ENCODE data around the gene TENM4.
A peak's percentile ranks its signal among the peaks of the same experiment; 100 is the strongest.

The TENM4 gene

DNA sequence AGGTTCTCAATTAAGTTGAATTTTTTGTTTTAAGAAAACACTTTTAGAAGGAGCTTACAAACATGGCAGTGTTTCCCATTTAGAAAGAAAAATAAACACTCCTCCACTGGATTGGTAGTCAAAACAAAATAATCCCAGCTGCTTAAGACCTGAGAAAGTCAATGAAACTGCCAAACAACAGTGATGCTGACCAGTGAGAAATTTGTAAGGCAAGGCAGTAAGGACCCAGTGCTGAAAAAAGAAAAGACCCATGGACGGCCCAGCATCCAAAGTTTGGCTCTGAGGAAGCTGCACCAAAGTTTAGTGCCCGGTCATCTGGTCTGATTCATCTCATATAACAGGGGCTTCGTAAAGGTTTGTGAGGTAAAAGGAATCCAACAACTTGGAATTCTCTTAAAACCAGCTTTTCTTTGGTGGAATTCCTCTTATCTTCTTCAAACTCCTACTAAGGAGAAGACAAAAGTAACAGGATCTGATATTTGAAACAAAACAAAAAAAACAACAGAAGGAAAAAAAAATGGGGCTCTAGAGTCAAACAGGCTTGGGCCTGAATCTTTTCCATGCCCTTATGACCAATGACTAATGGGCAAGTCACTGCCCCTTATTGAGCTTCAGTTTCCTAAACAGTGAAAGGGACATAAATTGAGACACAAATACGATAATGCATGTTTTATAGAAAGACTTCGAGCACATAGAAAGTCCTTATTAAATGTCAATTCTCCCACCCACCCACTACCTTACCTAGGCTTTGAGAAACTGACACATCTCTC, 483.2 kb downstream of the TENM4 start:
- no peak for DNase-seq

DNA sequence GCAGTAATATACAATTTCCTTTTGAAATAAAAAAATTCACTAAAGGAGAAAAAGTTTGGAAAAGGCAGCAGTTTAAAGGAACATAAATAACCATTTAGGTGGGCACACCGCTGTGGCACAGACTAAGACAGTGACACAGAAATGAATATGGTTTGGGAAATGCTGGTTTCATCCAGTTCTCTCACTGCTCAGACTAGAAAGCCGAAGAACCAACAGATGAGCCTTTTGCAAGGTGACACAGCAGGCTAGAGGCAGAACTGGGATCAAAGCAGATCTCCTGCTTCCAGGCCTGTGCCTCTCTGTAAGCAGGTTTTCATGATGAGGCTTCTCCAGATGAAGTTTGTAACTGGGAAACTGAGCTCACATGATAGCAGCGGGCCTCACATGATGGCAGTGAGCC, 486.1 kb downstream of the TENM4 start:
- no peak for DNase-seq

DNA sequence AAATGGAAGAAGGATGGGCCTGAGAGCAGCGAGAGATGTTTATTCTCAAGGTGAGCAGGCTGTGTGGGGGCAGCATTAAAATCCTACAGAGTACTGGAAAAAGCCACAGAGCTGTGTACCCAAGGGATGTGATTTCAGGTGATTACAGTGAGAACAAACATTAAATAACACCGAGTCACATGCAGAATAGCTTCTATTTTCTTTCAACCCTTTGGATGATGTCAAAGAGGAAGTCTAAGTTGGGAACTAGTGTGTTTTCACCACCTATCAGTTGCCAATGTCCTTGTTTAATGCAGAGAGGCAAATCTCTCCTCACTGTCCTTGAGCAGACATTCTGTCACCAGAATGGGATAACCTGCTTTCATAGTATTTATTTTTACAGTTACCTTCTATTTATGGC, 486.6 kb downstream of the TENM4 start:
- no peak for DNase-seq

DNA sequence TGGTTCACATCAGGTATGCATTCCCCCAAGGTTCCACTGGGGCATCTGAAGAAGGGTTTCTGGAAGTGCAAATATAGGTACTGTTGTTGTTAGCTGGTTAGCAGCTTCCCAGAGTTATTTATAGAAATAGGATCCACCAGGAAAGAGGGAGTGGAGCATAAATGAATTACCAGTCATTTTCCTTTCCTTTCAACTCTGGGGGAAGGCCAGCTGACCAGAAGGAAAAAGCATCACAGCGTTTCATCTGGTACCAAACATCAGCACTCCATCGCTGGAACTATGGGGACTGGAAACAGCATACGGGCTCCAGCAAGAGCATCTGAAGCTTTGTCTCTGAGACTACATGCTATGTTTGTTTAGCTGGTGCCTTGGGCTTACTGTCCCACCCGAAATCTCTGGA, 487.9 kb downstream of the TENM4 start:
- DNase-seq, result peak; percentile 37

DNA sequence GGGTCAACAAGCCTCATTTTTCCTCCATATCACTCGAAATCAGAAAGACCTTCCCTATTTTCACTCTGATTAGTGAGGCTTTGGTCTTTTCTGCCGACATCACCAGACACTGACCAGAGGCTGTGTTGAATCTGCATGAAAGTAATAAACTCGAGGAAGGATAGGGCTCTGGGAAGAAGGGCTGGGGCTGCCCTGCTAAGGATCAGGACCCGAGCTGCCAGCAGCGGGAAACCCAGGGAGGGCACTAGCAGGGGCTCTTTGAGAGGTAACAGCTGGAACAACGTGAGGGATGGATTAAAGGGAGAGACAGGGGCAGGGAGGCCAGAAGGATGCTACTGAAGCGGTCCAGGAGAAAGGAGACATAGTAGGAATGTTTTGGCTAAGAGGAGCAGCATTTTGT, 488.7 kb downstream of the TENM4 start:
- no peak for DNase-seq

DNA sequence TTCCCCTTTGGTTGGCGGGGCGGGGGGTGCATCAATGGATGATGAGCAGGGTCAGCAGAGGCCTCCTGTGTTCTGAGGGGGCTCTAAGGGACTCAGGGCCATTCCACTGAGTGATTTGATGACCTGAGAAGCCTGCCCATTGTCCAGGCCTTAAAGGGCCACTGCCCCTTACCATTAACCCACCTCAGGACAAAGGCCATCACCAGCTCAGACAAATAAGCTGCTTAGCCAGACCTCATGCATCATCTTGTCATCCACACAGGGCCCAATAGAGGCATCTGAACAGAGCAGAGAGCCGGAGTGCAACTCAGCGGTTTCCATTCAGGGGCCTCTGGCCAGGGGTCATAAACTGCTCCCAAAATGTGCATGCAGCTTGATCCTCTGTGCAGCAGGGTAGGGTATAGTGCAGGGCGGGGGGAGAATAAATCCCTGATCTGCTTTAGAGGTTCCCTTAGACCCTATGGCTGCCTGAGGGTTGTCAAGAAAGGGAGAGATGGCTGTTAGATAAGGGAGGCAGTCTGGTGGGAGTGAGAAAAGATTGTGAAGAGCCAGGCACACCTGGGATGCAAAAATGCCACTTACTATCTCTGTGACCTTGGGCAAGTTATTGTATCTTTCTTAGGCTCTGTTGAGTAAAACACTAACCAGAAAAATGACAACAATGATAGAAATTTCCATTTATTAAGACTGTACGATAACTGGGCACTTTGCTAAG, 490.7 kb downstream of the TENM4 start:
- DNase-seq, result no peak

DNA sequence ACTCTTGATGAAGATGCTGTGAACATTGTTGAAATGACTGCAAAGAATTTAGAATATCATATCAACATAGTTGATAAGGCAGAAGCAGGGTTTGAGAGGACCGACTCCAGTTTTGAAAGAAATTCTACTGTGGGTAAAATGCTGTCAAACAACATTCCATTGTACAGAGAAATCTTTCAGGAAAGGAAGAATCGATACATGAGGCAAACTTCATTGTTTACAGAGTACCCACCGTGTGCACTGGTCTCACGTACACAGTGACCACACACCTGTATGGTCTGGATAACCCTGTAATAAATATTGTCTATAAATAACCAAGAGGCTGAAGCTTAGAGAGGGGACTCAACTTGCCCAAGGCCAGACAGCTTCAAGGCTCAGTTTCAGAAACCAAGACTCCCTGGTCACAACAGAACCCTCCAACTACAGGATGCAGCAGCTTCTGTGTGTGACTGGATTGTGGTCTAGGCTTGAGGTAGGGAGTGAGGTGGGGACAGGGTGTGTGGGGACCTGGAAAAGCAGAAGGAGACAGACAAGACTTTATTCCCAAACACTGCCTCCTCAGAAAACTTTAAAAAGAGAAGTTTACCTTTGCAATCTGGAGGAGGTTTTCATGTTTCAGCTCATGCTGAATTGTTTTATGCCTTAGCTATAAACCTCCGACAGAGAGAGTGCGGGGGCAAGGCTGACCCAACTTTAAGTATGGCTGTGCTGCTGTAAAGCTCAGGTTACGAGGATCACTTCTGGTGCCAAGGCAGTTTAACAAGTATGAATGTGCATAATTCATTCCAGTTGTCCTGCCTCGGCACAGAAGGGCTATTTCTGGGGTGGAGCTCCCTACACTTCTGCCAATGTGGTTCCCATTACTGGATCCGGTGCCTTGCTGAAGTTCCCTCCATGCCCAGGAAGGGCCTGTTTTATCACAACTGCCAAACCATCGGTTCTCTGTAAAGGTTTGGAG, 493.6 kb downstream of the TENM4 start:
- peak; percentile 49 for DNase-seq

DNA sequence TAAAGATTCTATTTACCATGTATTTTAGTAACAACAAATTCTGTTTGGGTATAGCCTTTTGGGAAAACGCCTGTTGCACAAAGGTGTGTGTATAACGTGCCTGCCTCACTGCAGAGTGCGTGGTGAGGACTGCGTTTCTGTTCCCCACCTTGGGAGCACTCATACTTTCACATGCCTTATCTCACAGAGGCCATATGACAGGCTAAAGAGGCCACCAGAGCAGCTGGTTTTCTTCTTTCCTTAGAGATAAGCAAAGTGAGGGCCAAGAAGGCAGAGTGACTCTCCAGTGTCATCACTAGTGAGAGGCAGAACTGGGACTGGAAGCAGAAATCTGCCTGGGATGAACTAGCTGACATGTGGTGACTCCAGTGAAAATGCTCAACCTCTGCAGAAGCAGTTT, 497.0 kb downstream of the TENM4 start:
- DNase-seq, result no peak

DNA sequence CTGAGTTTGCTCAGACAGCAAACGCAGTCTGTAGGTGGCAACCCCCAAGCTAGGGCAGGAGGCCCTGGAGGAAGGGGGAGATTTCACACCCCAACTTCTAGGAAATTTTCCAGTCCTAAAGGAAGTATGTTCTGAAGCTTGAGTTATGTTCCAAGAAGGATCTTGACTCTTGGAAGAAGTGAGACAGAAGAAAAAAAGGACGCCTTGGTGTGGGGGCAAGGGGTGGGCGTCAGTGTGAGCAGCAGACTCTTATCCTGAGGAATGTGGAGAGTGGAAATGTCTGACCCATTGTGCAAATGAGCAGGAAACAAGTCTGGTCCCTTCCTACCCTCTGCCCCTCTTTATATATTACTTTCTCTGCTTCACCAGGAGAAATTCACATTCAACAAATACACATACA, 497.7 kb downstream of the TENM4 start:
- no peak for DNase-seq

DNA sequence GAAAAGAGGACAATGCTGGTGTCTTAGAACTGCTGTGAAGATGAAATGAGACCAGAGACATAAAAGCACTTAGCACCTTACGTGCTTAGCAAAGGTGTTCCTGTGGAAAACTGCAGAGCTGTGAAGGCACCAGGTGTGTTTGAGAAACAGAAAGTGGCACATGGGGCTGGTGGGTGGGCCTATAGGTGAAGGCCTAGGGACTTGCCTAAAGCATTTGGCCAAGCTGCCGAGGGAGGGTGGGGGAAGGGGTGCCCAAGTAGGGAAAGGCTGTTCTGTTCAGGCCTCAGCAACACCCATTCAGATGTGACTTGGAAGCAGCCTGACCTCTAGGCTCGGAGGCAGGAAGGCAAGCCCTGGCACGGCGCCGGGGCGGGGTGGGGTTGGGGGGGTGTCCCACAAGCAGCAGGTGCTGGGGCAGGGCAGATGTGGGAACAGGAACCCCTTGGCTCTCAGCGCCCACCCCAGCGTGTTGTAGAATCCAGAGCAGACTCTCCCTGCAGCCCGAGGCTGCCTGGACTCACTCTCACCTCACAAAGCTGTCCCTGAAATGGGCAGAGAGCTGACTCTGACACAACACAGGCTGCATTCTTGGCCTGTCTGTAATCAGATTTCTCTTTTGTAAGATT, 499.5 kb downstream of the TENM4 start:
- DNase-seq, result no peak

DNA sequence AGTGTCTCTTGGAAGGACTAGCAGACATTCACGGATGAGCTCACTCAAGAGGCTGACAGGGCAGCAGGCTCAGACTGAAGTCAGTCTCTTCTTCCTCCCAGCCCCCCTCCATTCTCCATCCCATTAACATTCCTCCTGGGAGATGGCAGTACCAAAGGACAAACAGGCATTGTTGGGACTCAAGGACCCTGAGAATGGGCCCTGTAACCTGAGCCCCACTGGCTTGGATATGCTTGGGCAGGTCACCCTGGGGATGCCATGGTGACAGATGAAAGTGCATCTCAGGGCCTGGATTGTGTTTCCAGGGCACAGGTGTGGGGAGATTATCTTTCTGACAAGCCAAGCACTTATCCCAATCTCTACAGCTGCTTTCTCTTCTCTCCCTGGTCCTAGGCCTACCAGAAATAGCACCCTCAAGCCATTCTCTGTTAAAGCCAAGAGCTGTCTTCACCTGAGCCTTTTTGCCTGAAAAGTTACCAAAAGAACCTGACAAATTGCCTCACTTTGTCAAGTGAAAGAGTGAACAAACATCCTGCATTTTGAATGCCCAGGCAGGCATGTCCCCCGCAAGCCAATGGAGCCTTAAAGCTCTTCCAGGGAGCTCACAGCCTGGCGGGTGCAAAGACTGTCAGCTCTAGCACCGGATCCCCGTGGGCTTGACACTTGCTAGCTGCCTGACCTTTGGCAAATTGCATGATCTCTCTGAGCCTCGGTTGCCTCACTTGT, 500.2 kb downstream of the TENM4 start:
- DNase-seq, result no peak

DNA sequence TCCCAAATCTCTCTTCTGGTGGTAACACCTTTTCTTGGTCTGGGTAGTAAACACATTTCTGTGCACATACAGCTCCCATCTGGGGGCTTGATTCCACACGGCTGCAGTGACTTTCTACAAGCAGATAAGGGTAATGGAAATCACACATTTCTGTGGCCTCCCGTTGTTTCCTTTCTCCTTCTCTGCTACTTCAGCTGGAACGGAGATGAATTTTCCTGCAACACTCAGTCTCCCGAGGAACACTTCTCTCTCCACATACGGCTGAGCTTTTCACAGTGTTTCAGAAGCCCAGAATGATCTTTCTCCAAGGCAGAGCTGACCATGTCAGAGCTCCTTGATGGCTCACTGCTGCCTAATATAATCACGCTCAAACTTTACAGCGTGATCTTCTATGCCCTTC, 501.9 kb downstream of the TENM4 start:
- no peak for DNase-seq

DNA sequence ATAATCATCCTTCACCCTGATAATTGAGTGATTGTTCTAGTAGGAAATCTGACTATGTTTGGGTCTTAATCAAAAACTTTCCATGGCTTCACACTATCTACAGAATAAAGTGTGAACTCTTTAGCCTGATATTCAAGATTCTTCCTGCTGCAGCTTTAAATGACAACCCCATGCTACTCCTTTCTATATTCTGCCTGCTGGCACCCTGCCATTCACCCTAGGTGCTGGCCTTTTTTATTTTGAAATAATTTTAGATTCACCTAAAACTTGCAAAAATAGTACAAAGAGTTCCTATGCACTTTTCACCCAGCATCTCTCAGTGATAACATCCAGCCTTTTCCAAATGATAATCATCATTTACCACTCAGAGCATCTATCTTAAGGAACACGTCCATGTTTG, 502.8 kb downstream of the TENM4 start:
- DNase-seq, result no peak

DNA sequence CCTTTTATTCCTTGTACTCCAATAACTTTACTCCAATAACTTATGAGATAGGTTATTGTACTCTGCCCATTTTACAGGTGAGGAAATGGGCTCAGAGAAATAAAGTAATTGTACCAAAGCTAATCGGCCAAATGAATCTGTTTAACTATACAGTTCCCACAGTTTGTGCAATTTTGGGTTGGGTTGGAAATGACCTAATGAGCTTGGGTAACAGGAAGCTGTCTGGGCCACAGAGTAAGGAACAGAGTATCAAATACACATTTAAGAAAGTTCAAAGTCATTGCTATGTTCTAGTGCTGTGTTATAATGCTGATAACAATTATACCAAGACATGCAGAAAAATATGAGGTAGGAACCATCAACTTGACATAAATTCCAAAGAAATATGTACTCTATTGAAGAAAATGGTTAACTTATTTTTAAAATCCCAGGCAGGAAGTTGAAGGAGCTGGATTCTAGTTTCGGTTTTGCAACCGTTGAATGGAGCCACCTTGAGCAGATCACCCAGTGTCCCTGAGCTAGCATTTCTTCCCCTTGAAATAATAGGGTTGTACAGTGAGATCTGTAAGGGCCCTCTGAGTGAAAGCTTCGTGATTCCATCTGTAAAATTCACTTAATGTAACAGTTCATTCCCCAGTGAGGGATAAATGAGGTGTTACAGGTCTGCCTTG, 505.3 kb downstream of the TENM4 start:
- no peak for DNase-seq

DNA sequence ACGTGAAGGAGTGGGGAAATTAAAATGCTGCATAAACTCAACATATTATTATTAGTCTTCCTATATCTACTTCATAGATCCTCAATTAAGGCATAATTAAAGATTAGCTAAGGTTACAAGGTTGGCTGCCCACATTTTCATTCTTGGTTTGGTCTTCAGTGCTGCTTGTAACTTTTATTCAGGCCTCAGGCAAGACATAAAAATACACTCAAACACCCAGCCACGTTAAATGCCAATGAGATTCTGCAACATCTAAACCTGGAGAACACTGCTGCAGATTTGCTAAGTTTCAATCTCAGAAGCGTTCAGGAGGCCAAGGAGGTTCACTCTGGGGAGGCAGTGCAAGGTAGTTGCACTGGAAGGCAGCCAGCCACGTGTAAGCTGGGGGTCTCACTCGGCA, 507.5 kb downstream of the TENM4 start:
- no peak for DNase-seq

DNA sequence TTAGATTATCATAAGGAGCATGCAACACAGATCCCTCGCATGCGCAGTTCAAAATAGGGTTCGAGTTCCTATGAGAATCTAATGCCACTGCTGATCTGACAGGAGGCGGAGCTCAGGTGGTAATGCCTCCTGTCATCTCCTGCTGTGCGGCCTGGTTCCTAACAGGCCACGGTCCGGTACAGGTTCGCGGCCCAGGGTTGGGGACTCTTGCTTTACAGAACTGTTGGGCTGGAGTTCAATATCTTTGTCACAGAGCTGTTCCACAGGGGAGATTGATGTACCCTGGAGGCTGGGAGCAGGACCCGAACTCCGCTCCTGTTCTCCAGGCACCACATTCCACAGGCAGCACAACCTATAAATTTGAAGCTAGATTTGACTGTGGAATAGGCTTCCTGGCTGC, 508.1 kb downstream of the TENM4 start:
- no peak for DNase-seq

DNA sequence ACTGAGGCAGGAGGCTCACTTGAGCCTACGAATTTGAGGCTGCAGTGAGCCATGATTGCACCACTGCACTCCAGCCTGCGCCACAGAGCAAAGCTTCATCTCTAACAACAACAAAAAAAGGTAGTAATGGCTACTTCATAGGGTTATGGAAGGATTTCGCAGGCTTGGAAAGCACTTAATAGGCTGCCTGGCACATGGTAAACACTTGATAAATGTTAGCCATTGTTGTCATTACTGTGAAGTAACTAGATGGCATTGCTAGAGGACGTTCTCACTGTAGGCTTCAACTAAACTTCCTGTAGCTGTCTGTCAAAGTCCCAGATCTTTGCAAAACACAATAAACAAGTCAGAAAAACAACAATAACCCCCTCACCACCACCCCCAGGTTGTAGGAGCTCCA, 508.9 kb downstream of the TENM4 start:
- no peak for DNase-seq

DNA sequence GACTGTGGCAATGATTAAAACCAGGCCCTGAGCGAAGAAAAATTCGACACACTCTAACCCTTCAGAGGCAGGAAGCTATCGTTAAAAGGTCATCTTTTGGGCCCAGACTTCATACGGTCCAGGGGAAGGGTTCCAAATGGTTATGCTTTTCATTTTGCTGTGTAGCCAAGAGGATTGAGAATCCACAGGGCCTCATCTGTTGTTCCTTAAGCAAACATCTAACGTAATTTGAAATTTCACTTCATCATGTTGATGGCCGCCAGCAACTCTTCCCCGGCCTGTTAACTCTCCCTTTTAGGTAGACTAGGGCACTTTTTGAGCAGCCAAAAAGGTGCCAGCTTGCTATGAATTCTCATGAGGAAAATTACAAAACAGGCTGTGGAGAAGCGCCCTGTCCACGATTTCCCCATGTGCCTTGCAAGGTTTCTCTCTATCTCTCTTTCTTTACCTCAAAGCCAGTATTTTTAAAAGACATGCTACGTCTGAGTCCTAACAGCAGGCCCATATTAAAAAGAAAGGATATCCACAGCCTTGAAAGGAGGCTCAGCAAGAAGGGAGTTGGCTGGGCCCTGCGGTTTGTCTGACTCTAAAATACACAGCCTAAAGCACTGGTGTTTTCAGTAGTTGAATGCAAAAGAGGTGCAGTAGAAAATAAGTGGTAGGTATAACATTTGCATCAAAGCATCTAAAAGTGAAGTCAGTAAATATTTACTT, 509.9 kb downstream of the TENM4 start:
- no peak for DNase-seq

DNA sequence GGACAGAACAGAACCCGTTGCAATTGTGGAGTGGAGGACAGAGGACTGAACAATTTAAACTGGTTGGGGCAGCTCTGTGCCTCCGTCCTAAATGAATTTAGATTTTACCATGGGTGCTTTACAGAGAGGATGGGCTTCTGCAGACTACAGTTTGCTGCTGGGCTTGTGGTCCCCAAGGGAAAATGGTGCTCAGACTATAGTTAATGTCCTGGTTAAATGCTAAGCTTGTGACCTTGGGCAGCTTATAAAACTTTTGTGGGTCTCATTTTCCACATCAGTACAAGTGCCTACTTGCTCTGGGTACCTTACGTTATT, 511.0 kb downstream of the TENM4 start:
- DNase-seq, result no peak

DNA sequence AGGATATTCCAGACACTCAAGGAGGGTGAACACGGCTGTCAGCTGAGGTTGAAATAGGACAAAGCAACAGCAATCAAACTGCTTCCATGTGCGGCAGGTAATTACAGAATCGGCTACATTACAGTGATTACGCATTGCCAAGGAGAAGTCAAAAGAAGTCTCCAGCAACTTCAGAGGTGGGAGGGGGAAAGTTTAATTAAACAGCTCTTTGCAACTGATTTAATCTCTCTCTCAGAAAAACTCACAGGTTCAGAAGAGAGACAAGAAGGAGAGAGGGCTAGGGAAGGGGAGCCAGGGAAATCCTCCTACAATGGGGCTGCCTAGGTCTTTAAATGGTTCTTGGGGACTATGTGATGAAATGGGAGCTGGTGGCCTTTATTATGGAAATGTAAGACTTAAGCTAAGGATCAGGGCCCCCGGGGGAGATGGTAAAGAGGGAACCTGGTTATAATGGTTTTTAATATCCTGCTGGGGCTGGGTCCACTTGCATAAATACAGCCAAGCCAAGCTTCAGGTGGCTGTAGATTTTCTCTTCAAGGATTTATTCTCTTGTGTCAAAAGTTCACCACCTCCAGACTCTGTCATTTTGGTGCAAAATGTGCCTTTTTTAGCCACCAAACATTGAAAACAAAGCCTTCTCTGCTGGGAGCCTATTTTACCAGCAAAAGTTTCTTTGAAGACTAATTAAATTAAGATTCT, 511.5 kb downstream of the TENM4 start:
- no peak for DNase-seq
